ENCODE results near the gene ARPC4. TPM values are rescaled to one million over a fixed set of nuclear protein-coding genes. Genes with fewer than 3 reads are reported as not detected.

The ARPC4 gene
- total and polyA plus RNA-seq, 7 donors, result 75.6 to 240 (median 150) TPM

DNA sequence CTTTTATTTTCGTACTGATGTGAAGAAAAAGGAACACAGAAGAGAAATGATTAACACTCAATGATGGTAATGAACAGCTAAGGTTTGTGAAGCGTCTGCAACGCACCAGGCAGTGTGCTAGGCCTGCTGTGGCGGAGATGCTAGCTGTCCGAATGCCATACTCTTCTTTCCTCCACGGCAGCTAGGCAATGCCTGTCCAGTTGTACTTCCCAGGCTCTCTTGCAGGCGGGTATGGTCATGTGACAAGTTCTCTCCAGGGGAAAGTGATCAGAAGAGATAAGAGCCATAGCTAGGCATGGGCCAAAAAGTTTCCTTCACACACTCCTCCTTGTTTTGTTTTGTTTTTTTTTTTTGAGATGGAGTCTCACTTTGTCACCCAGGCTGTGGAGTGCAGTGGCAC lies 7.3 kb upstream of the ARPC4 start:
- DNase-seq, result no peak
- Histone ChIP-seq H3K4me1 (peaks cover 0 to 5% (median 2%) of the 10 kb centered on the region in 4 donors), H3K27me3 (no peaks in the 10 kb centered on the region), H3K4me3 (no peak overlapping the region), H3K36me3 (peaks cover 30 to 97% (median 45%) of the 10 kb centered on the region in 4 donors), H3K27ac (no peak overlapping the region), H3K9me3 (no peaks in the 10 kb centered on the region)
- 88 to 93% methylated on average over 7 of the region's 7 CpGs for WGBS, 2 donors
- intact Hi-C loops (cut with DNase I), result no loop called here
- TF ChIP-seq, protein P1, sequence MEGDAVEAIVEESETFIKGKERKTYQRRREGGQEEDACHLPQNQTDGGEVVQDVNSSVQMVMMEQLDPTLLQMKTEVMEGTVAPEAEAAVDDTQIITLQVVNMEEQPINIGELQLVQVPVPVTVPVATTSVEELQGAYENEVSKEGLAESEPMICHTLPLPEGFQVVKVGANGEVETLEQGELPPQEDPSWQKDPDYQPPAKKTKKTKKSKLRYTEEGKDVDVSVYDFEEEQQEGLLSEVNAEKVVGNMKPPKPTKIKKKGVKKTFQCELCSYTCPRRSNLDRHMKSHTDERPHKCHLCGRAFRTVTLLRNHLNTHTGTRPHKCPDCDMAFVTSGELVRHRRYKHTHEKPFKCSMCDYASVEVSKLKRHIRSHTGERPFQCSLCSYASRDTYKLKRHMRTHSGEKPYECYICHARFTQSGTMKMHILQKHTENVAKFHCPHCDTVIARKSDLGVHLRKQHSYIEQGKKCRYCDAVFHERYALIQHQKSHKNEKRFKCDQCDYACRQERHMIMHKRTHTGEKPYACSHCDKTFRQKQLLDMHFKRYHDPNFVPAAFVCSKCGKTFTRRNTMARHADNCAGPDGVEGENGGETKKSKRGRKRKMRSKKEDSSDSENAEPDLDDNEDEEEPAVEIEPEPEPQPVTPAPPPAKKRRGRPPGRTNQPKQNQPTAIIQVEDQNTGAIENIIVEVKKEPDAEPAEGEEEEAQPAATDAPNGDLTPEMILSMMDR (IDR thresholded peaks at IDR 0.05), result no peak
- TF ChIP-seq POLR2AphosphoS5 (IDR thresholded peaks at IDR 0.05) (no peak), POLR2A (IDR thresholded peaks at IDR 0.05) (no peak), EP300 (IDR thresholded peaks at IDR 0.05) (no peak)

DNA sequence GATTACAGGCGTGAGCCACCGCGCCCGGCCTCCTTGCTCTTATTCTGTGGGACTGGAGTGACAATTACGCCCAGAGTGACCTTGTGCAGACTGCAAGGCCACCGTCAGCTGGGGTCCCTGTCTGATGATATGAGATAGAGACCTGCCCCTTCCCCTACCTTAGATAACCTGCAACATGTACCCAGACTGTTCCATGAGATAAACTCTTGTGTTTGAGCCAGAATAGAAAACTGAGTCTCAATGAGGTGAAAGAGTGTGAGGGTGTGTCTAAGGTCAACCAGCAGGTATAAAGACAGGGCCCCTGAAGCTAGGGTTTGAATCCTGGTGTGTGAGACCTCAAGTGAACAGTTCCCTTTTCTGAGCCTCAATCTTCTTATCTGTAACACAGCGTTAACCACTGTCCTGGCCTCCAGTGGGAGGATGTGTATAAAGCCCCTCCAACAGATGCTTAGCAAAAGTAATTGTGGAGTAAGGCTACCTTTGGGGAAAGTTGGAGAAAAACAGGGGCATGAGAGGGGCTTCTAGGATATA lies 6.6 kb upstream of the ARPC4 start:
- Histone ChIP-seq H3K9me3 (no peaks in the 10 kb centered on the region), H3K4me1 (peaks cover 0 to 11% (median 9%) of the 10 kb centered on the region in 4 donors), H3K36me3 (peaks cover 29 to 90% (median 42%) of the 10 kb centered on the region in 4 donors), H3K4me3 (no peak overlapping the region), H3K27ac (no peak overlapping the region), H3K27me3 (no peaks in the 10 kb centered on the region)
- WGBS, 2 donors, result 96 to 97% methylated on average over 7 of the region's 7 CpGs
- TF ChIP-seq, protein P1 (IDR thresholded peaks at IDR 0.05), result no peak
- TF ChIP-seq EP300 (IDR thresholded peaks at IDR 0.05), result no peak
- no peak for TF ChIP-seq POLR2AphosphoS5 (IDR thresholded peaks at IDR 0.05)
- TF ChIP-seq POLR2A (IDR thresholded peaks at IDR 0.05), result no peak
- DNase-seq, result no peak
- intact Hi-C loops (cut with DNase I), result no loop called here

DNA sequence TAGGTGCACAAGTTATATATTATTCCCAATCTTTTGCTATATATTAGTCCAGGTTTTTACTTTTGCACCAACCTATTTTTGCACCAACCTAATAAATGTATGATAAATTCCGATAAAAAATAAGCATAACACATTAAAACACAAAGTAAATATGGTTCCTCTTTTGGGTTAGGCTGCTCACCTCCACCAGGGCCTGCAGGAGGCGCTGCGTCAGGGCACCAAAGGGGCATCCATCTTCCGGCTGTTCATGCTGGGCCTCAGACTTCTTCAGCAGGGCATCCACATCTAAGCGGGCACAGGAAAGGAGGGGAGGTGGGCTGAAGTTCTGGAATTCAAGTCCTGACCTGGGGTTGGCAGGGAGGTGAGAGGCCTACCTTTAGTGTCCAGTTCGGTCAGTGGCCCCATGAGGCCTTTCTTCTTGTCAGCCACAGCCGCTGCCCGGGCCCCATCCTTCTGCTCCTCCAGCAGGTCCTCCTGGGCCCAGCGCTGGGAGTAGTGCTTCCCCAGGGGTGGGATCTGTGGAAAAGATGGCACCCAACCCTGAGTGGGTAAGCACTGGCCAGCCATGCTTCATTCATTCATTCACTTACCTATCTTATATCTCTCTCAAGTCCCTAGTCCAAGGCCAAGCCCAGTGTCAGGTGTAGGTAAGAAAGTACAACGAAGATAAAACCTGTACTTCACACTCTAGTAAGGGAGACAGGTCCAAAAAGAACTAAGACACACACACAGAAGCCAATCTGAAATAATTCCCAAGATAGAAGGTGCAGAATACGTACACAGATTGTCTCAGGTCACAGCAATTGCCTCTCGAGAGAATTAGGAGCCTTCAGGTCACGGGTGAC lies 5.8 kb upstream of the ARPC4 start:
- peaks cover 0 to 19% (median 16%) of the 10 kb centered on the region in 4 donors for H3K4me1 ChIP-seq
- intact Hi-C loops (cut with DNase I), result no loop called here
- no peak for DNase-seq
- H3K36me3 ChIP-seq, result peaks cover 26 to 82% (median 39%) of the 10 kb centered on the region in 4 donors
- H3K27me3 ChIP-seq, result no peaks in the 10 kb centered on the region
- WGBS, 2 donors, result 89 to 94% methylated on average over 13 of the region's 13 CpGs
- TF ChIP-seq, protein P1 (IDR thresholded peaks at IDR 0.05), result peak in 1 of 4 experiments; percentile 13
- TF ChIP-seq POLR2AphosphoS5 (IDR thresholded peaks at IDR 0.05), result no peak
- H3K9me3 ChIP-seq, result no peaks in the 10 kb centered on the region
- H3K27ac ChIP-seq, result no peak overlapping the region
- H3K4me3 ChIP-seq, result no peak overlapping the region

DNA sequence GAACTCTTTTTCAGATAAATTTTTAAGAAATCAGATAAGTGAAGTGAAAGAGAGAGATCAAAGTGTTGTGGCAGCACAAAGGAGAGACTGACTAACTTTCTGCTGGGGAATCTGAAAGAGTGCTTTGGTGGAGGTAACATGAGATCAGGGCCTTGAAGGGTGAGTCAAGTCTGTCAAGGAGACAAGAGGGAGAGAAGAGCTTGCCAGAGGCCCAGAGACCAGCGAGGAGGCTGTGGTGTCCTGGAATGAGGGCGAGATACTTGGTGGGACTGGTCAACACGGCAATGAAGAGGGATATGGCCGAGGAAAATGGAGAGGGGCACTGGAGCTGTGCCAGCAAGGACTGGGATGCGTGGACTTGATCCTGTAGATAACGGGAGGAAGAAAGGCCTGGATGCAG lies 5.2 kb upstream of the ARPC4 start:
- intact Hi-C loops (cut with DNase I), result no loop called here
- peaks cover 22 to 76% (median 37%) of the 10 kb centered on the region in 4 donors for H3K36me3 ChIP-seq
- peaks cover 0 to 19% (median 16%) of the 10 kb centered on the region in 4 donors for H3K4me1 ChIP-seq

More for the DNA sequence above, 5.2 kb upstream of the ARPC4 start:
- Histone ChIP-seq H3K9me3 (no peaks in the 10 kb centered on the region), H3K27ac (no peak overlapping the region), H3K4me3 (no peak overlapping the region), H3K27me3 (no peaks in the 10 kb centered on the region)
- DNase-seq, result no peak
- no peak for TF ChIP-seq EP300 (IDR thresholded peaks at IDR 0.05)
- TF ChIP-seq POLR2A (IDR thresholded peaks at IDR 0.05), result no peak
- TF ChIP-seq POLR2AphosphoS5 (IDR thresholded peaks at IDR 0.05), result no peak
- TF ChIP-seq, protein P1 (IDR thresholded peaks at IDR 0.05), result no peak
- 87% methylated on average over 6 of the region's 6 CpGs for WGBS, 2 donors
